ENCODE data around the gene PLK5.

DNA sequence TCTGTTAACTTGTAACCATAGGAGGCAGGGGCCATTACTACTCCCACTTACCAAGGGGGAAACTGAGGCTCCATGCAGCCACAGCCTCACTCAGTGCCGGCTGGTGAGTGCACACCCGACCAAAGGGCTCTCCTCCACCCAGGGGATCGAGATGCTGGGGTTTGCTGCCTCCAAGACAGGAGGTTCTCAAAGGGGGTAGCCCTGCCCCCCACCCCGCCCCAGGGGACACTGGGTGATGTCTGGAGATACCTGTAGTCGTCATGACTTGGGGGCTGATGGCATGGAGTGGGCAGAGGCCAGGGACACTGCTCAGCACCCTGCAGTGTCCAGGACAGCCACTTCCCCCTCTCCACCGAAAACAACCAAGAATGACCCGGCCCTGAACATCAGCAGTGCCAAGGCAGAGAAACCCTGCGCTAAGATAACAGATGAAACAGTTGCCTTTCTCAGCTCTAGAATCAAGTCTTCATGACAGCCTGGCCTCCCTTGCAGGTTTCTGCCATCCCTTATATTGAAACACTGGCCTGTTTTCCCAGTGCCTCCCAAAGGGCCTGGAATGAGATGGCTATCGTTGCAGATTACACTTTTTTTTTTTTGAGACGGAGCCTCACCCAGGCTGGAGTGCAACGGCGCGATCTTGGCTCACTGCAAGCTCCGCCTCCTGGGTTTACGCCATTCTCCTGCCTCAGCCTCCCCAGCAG lies 29.6 kb upstream of the PLK5 start:
- TF ChIP-seq TP53 (CRISPR knock-in tag; IDR thresholded peaks at IDR 0.05) (no peak), CREB1 (CRISPR knock-in tag; IDR thresholded peaks at IDR 0.05) (no peak), RORB (CRISPR knock-in tag; IDR thresholded peaks at IDR 0.05) (no peak), GABPB1 (CRISPR knock-in tag; IDR thresholded peaks at IDR 0.05) (no peak), JAZF1 (CRISPR knock-in tag; IDR thresholded peaks at IDR 0.05) (no peak), ZBTB21 (CRISPR knock-in tag; IDR thresholded peaks at IDR 0.05; ENCODE audit: borderline replicate concordance) (no peak)
- TF ChIP-seq, protein P1, sequence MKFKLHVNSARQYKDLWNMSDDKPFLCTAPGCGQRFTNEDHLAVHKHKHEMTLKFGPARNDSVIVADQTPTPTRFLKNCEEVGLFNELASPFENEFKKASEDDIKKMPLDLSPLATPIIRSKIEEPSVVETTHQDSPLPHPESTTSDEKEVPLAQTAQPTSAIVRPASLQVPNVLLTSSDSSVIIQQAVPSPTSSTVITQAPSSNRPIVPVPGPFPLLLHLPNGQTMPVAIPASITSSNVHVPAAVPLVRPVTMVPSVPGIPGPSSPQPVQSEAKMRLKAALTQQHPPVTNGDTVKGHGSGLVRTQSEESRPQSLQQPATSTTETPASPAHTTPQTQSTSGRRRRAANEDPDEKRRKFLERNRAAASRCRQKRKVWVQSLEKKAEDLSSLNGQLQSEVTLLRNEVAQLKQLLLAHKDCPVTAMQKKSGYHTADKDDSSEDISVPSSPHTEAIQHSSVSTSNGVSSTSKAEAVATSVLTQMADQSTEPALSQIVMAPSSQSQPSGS (CRISPR knock-in tag; IDR thresholded peaks at IDR 0.05; ENCODE audit: borderline replicate concordance, low read depth) = no peak
- TF ChIP-seq, protein P2, sequence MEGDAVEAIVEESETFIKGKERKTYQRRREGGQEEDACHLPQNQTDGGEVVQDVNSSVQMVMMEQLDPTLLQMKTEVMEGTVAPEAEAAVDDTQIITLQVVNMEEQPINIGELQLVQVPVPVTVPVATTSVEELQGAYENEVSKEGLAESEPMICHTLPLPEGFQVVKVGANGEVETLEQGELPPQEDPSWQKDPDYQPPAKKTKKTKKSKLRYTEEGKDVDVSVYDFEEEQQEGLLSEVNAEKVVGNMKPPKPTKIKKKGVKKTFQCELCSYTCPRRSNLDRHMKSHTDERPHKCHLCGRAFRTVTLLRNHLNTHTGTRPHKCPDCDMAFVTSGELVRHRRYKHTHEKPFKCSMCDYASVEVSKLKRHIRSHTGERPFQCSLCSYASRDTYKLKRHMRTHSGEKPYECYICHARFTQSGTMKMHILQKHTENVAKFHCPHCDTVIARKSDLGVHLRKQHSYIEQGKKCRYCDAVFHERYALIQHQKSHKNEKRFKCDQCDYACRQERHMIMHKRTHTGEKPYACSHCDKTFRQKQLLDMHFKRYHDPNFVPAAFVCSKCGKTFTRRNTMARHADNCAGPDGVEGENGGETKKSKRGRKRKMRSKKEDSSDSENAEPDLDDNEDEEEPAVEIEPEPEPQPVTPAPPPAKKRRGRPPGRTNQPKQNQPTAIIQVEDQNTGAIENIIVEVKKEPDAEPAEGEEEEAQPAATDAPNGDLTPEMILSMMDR (IDR thresholded peaks at IDR 0.05) = no peak
- TF ChIP-seq, protein P3, sequence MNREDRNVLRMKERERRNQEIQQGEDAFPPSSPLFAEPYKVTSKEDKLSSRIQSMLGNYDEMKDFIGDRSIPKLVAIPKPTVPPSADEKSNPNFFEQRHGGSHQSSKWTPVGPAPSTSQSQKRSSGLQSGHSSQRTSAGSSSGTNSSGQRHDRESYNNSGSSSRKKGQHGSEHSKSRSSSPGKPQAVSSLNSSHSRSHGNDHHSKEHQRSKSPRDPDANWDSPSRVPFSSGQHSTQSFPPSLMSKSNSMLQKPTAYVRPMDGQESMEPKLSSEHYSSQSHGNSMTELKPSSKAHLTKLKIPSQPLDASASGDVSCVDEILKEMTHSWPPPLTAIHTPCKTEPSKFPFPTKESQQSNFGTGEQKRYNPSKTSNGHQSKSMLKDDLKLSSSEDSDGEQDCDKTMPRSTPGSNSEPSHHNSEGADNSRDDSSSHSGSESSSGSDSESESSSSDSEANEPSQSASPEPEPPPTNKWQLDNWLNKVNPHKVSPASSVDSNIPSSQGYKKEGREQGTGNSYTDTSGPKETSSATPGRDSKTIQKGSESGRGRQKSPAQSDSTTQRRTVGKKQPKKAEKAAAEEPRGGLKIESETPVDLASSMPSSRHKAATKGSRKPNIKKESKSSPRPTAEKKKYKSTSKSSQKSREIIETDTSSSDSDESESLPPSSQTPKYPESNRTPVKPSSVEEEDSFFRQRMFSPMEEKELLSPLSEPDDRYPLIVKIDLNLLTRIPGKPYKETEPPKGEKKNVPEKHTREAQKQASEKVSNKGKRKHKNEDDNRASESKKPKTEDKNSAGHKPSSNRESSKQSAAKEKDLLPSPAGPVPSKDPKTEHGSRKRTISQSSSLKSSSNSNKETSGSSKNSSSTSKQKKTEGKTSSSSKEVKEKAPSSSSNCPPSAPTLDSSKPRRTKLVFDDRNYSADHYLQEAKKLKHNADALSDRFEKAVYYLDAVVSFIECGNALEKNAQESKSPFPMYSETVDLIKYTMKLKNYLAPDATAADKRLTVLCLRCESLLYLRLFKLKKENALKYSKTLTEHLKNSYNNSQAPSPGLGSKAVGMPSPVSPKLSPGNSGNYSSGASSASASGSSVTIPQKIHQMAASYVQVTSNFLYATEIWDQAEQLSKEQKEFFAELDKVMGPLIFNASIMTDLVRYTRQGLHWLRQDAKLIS (CRISPR knock-in tag; IDR thresholded peaks at IDR 0.05; ENCODE audit: borderline replicate concordance) = no peak
- TF ChIP-seq, protein P4, sequence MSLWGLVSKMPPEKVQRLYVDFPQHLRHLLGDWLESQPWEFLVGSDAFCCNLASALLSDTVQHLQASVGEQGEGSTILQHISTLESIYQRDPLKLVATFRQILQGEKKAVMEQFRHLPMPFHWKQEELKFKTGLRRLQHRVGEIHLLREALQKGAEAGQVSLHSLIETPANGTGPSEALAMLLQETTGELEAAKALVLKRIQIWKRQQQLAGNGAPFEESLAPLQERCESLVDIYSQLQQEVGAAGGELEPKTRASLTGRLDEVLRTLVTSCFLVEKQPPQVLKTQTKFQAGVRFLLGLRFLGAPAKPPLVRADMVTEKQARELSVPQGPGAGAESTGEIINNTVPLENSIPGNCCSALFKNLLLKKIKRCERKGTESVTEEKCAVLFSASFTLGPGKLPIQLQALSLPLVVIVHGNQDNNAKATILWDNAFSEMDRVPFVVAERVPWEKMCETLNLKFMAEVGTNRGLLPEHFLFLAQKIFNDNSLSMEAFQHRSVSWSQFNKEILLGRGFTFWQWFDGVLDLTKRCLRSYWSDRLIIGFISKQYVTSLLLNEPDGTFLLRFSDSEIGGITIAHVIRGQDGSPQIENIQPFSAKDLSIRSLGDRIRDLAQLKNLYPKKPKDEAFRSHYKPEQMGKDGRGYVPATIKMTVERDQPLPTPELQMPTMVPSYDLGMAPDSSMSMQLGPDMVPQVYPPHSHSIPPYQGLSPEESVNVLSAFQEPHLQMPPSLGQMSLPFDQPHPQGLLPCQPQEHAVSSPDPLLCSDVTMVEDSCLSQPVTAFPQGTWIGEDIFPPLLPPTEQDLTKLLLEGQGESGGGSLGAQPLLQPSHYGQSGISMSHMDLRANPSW (CRISPR knock-in tag; conservative IDR thresholded peaks at IDR 0.05; ENCODE audit: low read depth) = no peak
